Caco-2 (cell line): Measurements from ENCODE around the gene MBOAT2. TPM values are rescaled to one million over a fixed set of nuclear protein-coding genes. Genes with fewer than 3 reads are reported as not detected.

Experiments used
- BruUV-seq: library from RNA; stranded (reverse); fragments of 400-500 nt; replicated peaks from 2 replicates; lab custom pipeline; 2021; lab: Mats Ljungman, UMichigan
- CTCF ChIA-PET: fragments of 300-600 bp; sonication (Branson Sonifier 250); formaldehyde crosslinking; loops from one replicate; lab custom pipeline; 2022; ENCODE audit warnings: antibody characterized with exemption; lab: Charles Lee
- POLR2A ChIA-PET: fragments of 300-600 bp; sonication (Branson Sonifier 250); formaldehyde crosslinking; loops from one replicate; lab custom pipeline; 2022; ENCODE audit warnings: antibody characterized with exemption; lab: Charles Lee
- DNase-seq, 2 experiments: peaks; one replicate each; pipeline versions ENCODE4 v3.0.0 to v3.0.0-alpha.2; 2020 to 2022
- H3K27me3 ChIP-seq: replicated peaks from 2 replicates; pipeline ENCODE4 v1.6.0; 2011; ENCODE audit warnings: low read length; ENCODE audit not compliant: control insufficient read depth, insufficient read depth
- H3K36me3 ChIP-seq: 2 replicates; pipeline ENCODE4 v1.5.1; 2011; ENCODE audit warnings: low read length; ENCODE audit not compliant: control insufficient read depth, insufficient read depth
- H3K4me1 ChIP-seq: fragments of 250-450 bp; sonication (Bioruptor Pico); 2 replicates; pipeline ENCODE4 v1.5.1; 2020; ENCODE audit warnings: mild to moderate bottlenecking
- H3K4me3 ChIP-seq: 2 replicates; pipeline ENCODE4 v1.5.1; 2011; ENCODE audit warnings: low read depth, mild to moderate bottlenecking, control low read depth, low read length
- H3K9me3 ChIP-seq: fragments of 250-450 bp; sonication (Bioruptor Pico); 2 replicates; pipeline ENCODE4 v1.5.1; 2020; ENCODE audit warnings: mild to moderate bottlenecking, moderate library complexity
- H3K27ac Mint-ChIP-seq: one replicate; pipeline ENCODE4 v1.8.0; 2022; ENCODE audit warnings: mixed read lengths; ENCODE audit not compliant: unreplicated experiment
- H3K27me3 Mint-ChIP-seq: one replicate; pipeline ENCODE4 v1.8.0; 2022; ENCODE audit warnings: mixed read lengths; ENCODE audit not compliant: insufficient read depth, unreplicated experiment
- H3K36me3 Mint-ChIP-seq: one replicate; pipeline ENCODE4 v1.8.0; 2022; ENCODE audit warnings: mild to moderate bottlenecking, mixed read lengths; ENCODE audit not compliant: insufficient read depth, unreplicated experiment
- H3K4me1 Mint-ChIP-seq: one replicate; pipeline ENCODE4 v1.8.0; 2022; ENCODE audit warnings: low read depth, mixed read lengths; ENCODE audit not compliant: unreplicated experiment
- H3K4me3 Mint-ChIP-seq: one replicate; pipeline ENCODE4 v1.8.0; 2022; ENCODE audit warnings: mild to moderate bottlenecking, moderate library complexity, mixed read lengths; ENCODE audit not compliant: unreplicated experiment
- H3K9me3 Mint-ChIP-seq: one replicate; pipeline ENCODE4 v1.8.0; 2022; ENCODE audit warnings: mixed read lengths; ENCODE audit not compliant: unreplicated experiment
- CTCF ChIP-seq, 2 experiments: fragments of 200-600 bp in 1 of 2; IDR thresholded peaks; 1 replicate in 1 of 2; 2 replicates in 1 of 2; pipeline versions ENCODE4 v1.5.1 to v1.8.0; 2011 to 2022; ENCODE audit warnings: antibody characterized with exemption in 1 of 2, control low read depth in 1 of 2, inconsistent platforms in 1 of 2, low read depth in 1 of 2, low read length in 1 of 2, mild to moderate bottlenecking in 1 of 2, moderate library complexity in 1 of 2; ENCODE audit not compliant: insufficient read depth in 1 of 2, severe bottlenecking in 1 of 2, unreplicated experiment in 1 of 2
- intact Hi-C: fragments of 100-400 bp; cut with micrococcal nuclease; formaldehyde crosslinking; loops from one replicate; pipeline ENCODE4 v1.10.0; 2022; ENCODE audit not compliant: unreplicated experiment
- total RNA-seq: library from RNA; stranded (reverse); gene quantifications from 2 replicates; pipeline ENCODE4 v1.2.3, GENCODE V29; 2022

The MBOAT2 gene
- total RNA-seq, 1 experiment from 2014 or later, result 12.6 TPM

GRCh38 chr2:8892111-8892510 is 111.4 kb downstream of the MBOAT2 start:
- ChIA-PET CTCF (no interaction called here), POLR2A (no interaction called here)
- Histone ChIP-seq H3K9me3 (0 out of 2 replicates have a peak, but pooled peaks cover 10% of the 10 kb centered on the region), H3K4me3 (no peak overlapping the region), H3K4me1 (no peaks in the 10 kb centered on the region), H3K36me3 (no peaks in the 10 kb centered on the region), H3K27me3 (no peaks in the 10 kb centered on the region)
- H3K9me3 Mint-ChIP-seq, result no peaks in the 10 kb centered on the region
- BruUV-seq, result no TSS peak
- no peak for DNase-seq
- no peaks in the 10 kb centered on the region for H3K4me1 Mint-ChIP-seq
- no peak for TF ChIP-seq CTCF (IDR thresholded peaks at IDR 0.05; ENCODE audit: insufficient read depth in 1 of 2, low read depth in 1 of 2, low read length in 1 of 2, severe bottlenecking in 1 of 2, unreplicated experiment in 1 of 2)
- no peak overlapping the region for H3K27ac Mint-ChIP-seq
- intact Hi-C loops, result no loop called here
- no peaks in the 10 kb centered on the region for H3K27me3 Mint-ChIP-seq
- no peaks in the 10 kb centered on the region for H3K36me3 Mint-ChIP-seq
- no peak overlapping the region for H3K4me3 Mint-ChIP-seq

- intact Hi-C loops, result no loop called here
- H3K4me1 ChIP-seq, result no peaks in the 10 kb centered on the region
- BruUV-seq, result no TSS peak
- H3K9me3 ChIP-seq, result 0 out of 2 replicates have a peak, but pooled peaks cover 1% of the 10 kb centered on the region
- H3K4me3 Mint-ChIP-seq, result no peak overlapping the region
- TF ChIP-seq CTCF (IDR thresholded peaks at IDR 0.05; ENCODE audit: insufficient read depth in 1 of 2, low read depth in 1 of 2, low read length in 1 of 2, severe bottlenecking in 1 of 2, unreplicated experiment in 1 of 2), result no peak
- H3K36me3 ChIP-seq, result no peaks in the 10 kb centered on the region
- no peaks in the 10 kb centered on the region for H3K4me1 Mint-ChIP-seq
- DNase-seq, result no peak
- H3K27me3 ChIP-seq, result no peaks in the 10 kb centered on the region
- no peaks in the 10 kb centered on the region for H3K27me3 Mint-ChIP-seq
- no peaks in the 10 kb centered on the region for H3K9me3 Mint-ChIP-seq
- CTCF ChIA-PET, result no interaction called here
- no peak overlapping the region for H3K27ac Mint-ChIP-seq
- H3K36me3 Mint-ChIP-seq, result no peaks in the 10 kb centered on the region
- POLR2A ChIA-PET, result no interaction called here
- H3K4me3 ChIP-seq, result no peak overlapping the region
Observed at GRCh38 chr2:8889978-8890377, 113.5 kb downstream of the MBOAT2 start.

- BruUV-seq, result no TSS peak
- H3K4me3 ChIP-seq, result no peak overlapping the region
- DNase-seq, result no peak
- no peak for TF ChIP-seq CTCF (IDR thresholded peaks at IDR 0.05; ENCODE audit: insufficient read depth in 1 of 2, low read depth in 1 of 2, low read length in 1 of 2, severe bottlenecking in 1 of 2, unreplicated experiment in 1 of 2)
- intact Hi-C loops, result no loop called here
- H3K36me3 ChIP-seq, result no peaks in the 10 kb centered on the region
- no peaks in the 10 kb centered on the region for H3K27me3 ChIP-seq
- no peaks in the 10 kb centered on the region for H3K4me1 ChIP-seq
- Mint-ChIP-seq H3K4me3 (no peak overlapping the region), H3K27ac (no peak overlapping the region), H3K27me3 (no peaks in the 10 kb centered on the region), H3K36me3 (no peaks in the 10 kb centered on the region), H3K9me3 (no peaks in the 10 kb centered on the region), H3K4me1 (no peaks in the 10 kb centered on the region)
- ChIA-PET POLR2A (no interaction called here), CTCF (no interaction called here)
- H3K9me3 ChIP-seq, result no peaks in the 10 kb centered on the region
Observed at GRCh38 chr2:8888963-8889362, 114.5 kb downstream of the MBOAT2 start.
